ENCODE results near the gene KIF13A. TPM values are rescaled to one million over a fixed set of nuclear protein-coding genes. Genes with fewer than 3 reads are reported as not detected.

The KIF13A gene
- total and polyA plus RNA-seq, 9 of the 15 experiments (the other 6 are each of a cell fraction or from before 2014, with no cell fraction given), result 3.6 to 44.3 (median 29.7) TPM

DNA sequence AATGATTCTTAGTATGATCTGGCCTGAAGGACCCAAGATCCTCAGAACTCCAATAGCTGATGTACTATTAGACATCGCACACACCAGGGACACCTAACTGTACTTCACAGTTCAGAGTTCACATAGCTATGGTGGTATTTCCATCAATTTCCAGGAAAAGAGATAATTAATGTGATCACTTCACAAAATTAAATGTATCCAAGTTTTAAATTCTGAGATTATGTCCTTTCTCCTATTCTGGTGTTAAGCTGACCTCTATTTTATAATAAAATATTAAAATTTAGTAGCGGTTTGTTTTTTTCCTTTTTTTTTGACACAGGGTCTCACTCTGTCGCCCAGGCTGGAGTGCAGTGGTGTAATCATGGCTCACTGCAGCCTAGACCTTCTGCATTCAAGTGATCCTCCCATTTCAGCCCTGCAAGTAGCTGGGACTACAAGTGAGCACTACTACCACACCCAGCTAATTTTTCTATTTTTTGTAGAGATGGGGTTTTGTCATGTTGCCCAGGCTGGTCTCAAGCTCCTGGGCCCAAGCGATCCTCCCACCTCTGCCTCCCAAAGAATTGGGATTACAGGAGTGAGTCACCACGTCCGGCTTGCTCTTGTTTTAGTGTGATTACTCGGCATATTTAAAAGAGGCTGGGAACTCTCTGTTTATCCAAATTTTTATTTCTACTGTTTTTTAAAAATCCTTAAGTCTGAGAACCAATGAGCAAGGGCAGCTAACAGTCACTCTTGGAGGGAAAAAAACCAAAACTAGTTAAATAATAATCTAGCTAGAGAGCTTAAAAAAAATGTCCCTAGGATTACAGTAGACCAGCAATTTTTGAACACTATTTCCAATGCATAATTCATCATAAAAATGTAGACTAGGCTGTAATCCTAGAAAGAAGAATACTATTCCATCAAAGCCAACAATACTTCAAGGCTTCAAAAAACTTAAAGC is 16.0 kb downstream of the KIF13A start (continued):
- TF ChIP-seq ZNF12 (CRISPR knock-in tag; IDR thresholded peaks at IDR 0.05) (no peak), SAP30 (IDR thresholded peaks at IDR 0.05; ENCODE audit: borderline replicate concordance, insufficient read depth, low read depth, low read length, poor library complexity, severe bottlenecking) (no peak), ZNF24 (IDR thresholded peaks at IDR 0.05) (no peak), ZNF175 (CRISPR knock-in tag; IDR thresholded peaks at IDR 0.05; ENCODE audit: low read depth) (0 out of 2 replicates have a peak, but pooled peaks have one; percentile 40), KLF13 (tag; IDR thresholded peaks at IDR 0.05; ENCODE audit: borderline replicate concordance, low read depth) (no peak), RAD21 (CRISPR knock-in tag; conservative IDR thresholded peaks at IDR 0.05 in 1 of 2, IDR thresholded peaks at IDR 0.05 in 1 of 2) (0 out of 4 replicates have a peak, but pooled peaks of 1 of the 2 experiments have one; percentile 15), PHB (CRISPR knock-in tag; IDR thresholded peaks at IDR 0.05) (no peak), MYNN (IDR thresholded peaks at IDR 0.05) (peak; percentile 56; the same call in 1 of the 2 replicates), MYNN (CRISPR knock-in tag; IDR thresholded peaks at IDR 0.05) (no peak), PURB (CRISPR knock-in tag; IDR thresholded peaks at IDR 0.05; ENCODE audit: low read depth) (no peak), ZNF79 (CRISPR knock-in tag; IDR thresholded peaks at IDR 0.05; ENCODE audit: low read depth) (no peak), MCM7 (IDR thresholded peaks at IDR 0.05) (no peak), RBM15 (IDR thresholded peaks at IDR 0.05; ENCODE audit: insufficient read depth, low read length) (no peak), ZNF57 (CRISPR knock-in tag; IDR thresholded peaks at IDR 0.05) (no peak), NELFE (IDR thresholded peaks at IDR 0.05; ENCODE audit: insufficient read depth, insufficient read length) (no peak)
- TF ChIP-seq, protein P1, sequence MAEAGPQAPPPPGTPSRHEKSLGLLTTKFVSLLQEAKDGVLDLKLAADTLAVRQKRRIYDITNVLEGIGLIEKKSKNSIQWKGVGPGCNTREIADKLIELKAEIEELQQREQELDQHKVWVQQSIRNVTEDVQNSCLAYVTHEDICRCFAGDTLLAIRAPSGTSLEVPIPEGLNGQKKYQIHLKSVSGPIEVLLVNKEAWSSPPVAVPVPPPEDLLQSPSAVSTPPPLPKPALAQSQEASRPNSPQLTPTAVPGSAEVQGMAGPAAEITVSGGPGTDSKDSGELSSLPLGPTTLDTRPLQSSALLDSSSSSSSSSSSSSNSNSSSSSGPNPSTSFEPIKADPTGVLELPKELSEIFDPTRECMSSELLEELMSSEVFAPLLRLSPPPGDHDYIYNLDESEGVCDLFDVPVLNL (CRISPR knock-in tag; IDR thresholded peaks at IDR 0.05; ENCODE audit: low read depth), result no peak
- TF ChIP-seq, protein P2, sequence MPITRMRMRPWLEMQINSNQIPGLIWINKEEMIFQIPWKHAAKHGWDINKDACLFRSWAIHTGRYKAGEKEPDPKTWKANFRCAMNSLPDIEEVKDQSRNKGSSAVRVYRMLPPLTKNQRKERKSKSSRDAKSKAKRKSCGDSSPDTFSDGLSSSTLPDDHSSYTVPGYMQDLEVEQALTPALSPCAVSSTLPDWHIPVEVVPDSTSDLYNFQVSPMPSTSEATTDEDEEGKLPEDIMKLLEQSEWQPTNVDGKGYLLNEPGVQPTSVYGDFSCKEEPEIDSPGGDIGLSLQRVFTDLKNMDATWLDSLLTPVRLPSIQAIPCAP (CRISPR knock-in tag; IDR thresholded peaks at IDR 0.05; ENCODE audit: borderline replicate concordance), result no peak
